ENCODE data around the gene SMYD3. TPM values are rescaled to one million over a fixed set of nuclear protein-coding genes. Genes with fewer than 3 reads are reported as not detected.

Gene SMYD3
- total and polyA plus RNA-seq, 9 of the 15 experiments (the other 6 are each of a cell fraction or from before 2014, with no cell fraction given): 128 to 440 (median 197) TPM

- TF ChIP-seq TSHZ1 (CRISPR knock-in tag; IDR thresholded peaks at IDR 0.05) (0 out of 2 replicates have a peak, but pooled peaks have one; percentile 9), HEY1 (CRISPR knock-in tag; IDR thresholded peaks at IDR 0.05; ENCODE audit: borderline replicate concordance) (0 out of 2 replicates have a peak, but pooled peaks have one; percentile 31), NR4A1 (CRISPR knock-in tag; IDR thresholded peaks at IDR 0.05) (no peak), NR4A1 (tag; IDR thresholded peaks at IDR 0.05) (peak; percentile 84), ZFP91 (CRISPR knock-in tag; IDR thresholded peaks at IDR 0.05) (no peak), BRF2 (IDR thresholded peaks at IDR 0.05; ENCODE audit: borderline replicate concordance, insufficient read depth, insufficient read length) (no peak), TCF3 (CRISPR knock-in tag; IDR thresholded peaks at IDR 0.05) (peak; percentile 26; the same call in 1 of the 2 replicates), E2F6 (IDR thresholded peaks at IDR 0.05; ENCODE audit: borderline replicate concordance in 1 of 2, extremely low read depth in 1 of 2, insufficient read depth in 1 of 2, insufficient read length in 1 of 2, low read depth in 1 of 2, low read length in 1 of 2, poor library complexity in 1 of 2, severe bottlenecking in 1 of 2) (peak in 1 of 2 experiments; percentile 10), MLX (CRISPR knock-in tag; conservative IDR thresholded peaks at IDR 0.05) (no peak), ZNF512 (tag; IDR thresholded peaks at IDR 0.05) (no peak), ZSCAN32 (CRISPR knock-in tag; IDR thresholded peaks at IDR 0.05) (peak; percentile 14; the same call in 1 of the 2 replicates), ZNF395 (CRISPR knock-in tag; IDR thresholded peaks at IDR 0.05) (peak; percentile 87), JUN (IDR thresholded peaks at IDR 0.05; ENCODE audit: borderline replicate concordance, low read depth, low read length) (peak; percentile 97), JUN (CRISPR knock-in tag; IDR thresholded peaks at IDR 0.05; ENCODE audit: borderline replicate concordance) (no peak)
These were observed 364.7 kb downstream of the SMYD3 start (continued) for GRCh38 chr1:246142320-246142893.

Data from K562 (cell line).